Measurements from ENCODE around the gene PARP15.

DNA sequence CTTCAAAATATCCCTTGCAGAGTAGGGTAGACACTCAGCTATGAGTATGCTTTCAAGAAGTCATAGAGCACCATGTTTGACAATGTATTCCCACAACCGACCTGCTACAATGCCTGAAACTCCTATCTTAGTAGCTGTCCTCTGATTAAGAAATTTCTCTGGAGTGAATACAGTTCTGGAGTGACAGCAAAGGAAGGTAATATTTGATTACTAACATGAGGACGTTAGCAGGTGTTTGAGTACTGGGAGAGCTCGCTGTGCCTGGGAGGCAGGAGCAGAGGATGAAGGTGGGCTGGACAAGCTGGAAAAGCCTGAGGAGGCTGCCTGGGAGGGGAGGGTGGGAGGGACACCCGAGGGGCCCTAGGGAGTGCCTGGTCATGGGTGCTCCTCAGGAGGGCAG lies 42.9 kb downstream of the PARP15 start:
- TF ChIP-seq, protein P1, sequence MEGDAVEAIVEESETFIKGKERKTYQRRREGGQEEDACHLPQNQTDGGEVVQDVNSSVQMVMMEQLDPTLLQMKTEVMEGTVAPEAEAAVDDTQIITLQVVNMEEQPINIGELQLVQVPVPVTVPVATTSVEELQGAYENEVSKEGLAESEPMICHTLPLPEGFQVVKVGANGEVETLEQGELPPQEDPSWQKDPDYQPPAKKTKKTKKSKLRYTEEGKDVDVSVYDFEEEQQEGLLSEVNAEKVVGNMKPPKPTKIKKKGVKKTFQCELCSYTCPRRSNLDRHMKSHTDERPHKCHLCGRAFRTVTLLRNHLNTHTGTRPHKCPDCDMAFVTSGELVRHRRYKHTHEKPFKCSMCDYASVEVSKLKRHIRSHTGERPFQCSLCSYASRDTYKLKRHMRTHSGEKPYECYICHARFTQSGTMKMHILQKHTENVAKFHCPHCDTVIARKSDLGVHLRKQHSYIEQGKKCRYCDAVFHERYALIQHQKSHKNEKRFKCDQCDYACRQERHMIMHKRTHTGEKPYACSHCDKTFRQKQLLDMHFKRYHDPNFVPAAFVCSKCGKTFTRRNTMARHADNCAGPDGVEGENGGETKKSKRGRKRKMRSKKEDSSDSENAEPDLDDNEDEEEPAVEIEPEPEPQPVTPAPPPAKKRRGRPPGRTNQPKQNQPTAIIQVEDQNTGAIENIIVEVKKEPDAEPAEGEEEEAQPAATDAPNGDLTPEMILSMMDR (IDR thresholded peaks at IDR 0.05) = no peak
- no peak for TF ChIP-seq POLR2A (IDR thresholded peaks at IDR 0.05)
